Femur (tissue), 1 donor: ENCODE data around the gene ARMH3.
A peak's percentile ranks its signal among the peaks of the same experiment; 100 is the strongest.

ENCODE experiments used
- DNase-seq: peaks from one replicate; pipeline ENCODE4 v3.0.0-alpha.2; 2017

Gene ARMH3

DNA sequence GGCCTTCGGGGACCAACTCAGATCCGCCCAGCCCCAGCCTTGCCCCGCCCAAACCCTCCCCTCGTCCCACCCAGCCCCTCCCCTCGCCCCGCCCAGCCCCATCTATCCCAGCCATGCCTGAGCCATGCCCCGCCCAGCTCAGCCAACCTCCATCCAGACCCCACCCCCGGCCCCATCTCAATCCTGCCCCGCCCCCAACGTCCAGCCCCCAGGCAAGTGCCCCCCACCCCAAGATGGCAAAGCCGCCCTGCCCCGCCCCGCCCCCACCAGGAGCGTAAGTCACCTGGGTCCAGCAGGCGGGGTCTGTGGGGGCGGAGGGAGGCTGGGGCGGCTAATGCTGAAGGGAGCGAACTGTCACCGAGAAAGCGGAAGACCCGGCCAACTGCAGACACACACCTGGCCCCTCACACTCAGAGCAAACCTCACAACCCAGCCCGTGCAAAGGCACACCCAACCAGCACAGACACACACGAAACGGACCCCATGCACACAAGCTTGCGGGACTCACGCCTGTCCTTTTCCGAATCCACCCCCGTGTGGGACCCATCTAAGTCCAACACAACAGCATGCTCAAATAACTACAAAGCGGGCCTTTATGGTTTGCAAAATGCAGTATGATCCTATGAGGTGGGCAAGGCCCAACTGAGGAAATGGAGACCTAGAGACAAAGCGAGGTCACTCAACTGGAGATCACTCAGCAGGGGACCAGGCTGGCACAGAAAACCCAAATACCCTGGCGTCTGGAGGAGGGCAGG is 226.2 kb downstream of the ARMH3 start:
- peak; percentile 73 for DNase-seq

GRCh38 chr10:101828766-101829551 is 227.0 kb downstream of the ARMH3 start:
- DNase-seq = peak; percentile 29

DNA sequence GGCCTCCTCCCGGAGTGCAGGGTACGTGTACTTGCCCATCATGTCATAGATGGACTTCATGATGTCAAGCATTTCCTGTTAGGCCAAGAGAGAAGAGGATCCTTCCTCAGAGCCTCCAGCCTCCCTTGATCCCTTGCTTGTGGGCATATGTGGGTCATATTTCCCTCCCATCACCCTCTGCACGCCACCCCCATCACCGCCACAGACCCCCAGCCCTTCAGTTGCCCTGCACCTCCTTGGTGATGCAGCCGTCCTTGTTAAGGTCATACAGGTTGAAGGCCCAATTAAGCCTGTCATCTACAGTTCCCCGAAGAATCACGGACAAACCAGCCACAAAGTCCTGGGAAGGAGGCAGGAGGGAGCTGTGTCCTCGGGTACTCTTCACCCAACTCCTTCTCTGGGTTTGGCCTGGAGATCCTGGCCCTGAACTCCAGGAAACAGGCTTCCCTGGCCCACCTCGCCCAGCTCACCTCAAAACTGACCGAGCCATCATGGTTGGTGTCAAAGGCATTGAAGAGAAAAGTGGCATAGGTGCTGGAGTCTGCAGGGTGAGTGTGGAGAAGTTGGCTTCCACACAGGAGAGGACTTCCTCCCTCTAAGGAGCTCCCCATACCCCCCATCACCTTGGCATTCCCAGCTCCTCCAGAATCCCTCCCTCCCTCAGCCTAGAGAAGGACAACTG is 227.9 kb downstream of the ARMH3 start:
- DNase-seq = peak; percentile 15

GRCh38 chr10:101826852-101827434 is 229.0 kb downstream of the ARMH3 start:
- peak; percentile 9 for DNase-seq

DNA sequence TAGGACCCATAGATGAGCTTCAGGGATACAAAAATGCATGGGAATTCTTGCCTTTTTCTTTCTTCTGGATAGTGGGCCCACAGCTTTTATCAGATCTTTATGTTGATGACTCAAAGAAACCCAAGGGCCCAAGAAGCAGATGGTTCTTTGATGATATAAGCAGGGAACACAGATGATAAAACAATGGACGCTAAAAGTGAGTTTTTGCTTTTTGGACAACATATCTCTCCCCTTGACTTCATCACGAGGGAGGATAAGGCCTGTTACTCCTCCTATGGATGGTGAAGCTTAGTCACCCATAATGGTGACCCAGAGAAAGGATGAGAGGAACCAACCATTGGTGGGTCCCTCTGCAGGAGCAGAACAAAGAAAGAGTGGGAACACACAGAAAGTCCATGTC is 231.2 kb downstream of the ARMH3 start:
- DNase-seq = no peak

DNA sequence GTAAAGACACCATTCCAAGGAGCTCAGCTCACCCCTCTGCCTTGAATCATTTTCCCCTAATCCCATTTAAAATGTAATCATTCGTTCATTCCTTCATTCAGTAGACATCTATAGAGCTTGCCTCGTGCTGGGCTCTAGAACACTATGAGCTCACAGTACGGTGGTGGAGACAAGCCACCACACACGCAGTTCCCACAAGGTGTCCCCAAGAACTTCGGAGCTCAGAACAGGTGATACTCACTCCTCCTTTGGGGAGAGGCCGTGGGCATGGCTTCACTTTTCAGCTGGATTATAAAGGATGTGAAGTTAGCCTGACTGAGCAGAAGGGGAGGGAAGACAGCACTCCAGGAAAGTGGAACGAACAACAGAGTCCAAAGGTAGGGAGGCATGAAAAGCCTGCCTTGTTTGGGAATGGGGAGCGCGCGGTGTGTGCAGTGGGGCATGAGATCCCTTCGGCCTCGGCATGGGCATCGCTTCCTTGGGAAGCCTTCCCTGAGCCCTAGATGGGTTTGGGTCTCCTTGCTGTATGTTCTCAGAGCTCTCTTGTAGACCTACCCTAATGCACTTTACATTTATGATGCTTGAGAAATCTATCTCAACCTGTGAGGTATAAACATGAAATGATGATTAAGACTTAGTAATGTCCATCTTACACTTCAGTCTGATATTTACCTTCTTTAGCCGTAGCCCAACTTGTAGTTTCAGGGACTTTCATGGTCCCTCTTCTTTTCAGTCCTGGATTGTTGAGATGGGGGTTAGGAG is 236.9 kb downstream of the ARMH3 start:
- no peak for DNase-seq

DNA sequence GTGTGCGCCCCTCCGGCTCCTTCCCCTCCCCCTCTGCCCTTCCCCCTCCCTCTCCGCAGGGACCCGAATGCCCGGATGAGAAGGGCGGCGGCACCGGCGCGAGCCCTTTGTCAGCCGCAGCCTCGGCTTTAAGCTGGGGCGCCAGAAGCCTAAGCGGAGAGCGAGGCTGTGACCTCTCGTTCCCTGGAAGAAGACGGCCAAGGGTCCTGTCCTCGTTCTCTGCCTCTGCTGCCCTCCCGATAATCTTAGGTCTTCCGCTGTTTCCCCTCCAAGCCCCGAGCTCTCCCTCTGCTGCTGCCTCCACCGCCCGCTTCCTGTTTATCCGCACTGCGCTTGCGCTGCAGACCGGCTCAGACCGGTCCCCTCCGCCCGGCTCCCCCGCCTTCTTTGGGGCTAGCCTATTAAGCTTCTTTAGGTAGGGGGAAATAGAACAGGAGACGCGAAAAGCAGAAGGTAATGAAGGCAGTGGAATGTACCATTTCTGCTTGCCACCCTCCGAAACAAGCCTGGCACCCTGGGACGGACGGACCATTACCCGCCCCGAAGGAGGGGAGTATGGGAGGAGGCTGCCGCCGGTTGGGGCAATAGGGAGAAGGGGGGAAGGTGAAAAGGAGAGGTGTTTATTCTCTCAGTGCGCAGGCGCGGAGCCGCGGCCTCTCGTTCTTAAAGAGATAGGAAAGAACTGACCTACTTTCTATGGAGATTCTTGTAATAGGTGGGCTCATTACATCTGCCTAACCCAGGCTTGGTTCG is 237.7 kb downstream of the ARMH3 start, which contains the start of gene OGA:
TSS of gene OGA (minus strand) at position 326 of the 753 bp plus-strand sequence. CDS start 422 bp downstream, outside the sequence.
- DNase-seq = peak; percentile 99

DNA sequence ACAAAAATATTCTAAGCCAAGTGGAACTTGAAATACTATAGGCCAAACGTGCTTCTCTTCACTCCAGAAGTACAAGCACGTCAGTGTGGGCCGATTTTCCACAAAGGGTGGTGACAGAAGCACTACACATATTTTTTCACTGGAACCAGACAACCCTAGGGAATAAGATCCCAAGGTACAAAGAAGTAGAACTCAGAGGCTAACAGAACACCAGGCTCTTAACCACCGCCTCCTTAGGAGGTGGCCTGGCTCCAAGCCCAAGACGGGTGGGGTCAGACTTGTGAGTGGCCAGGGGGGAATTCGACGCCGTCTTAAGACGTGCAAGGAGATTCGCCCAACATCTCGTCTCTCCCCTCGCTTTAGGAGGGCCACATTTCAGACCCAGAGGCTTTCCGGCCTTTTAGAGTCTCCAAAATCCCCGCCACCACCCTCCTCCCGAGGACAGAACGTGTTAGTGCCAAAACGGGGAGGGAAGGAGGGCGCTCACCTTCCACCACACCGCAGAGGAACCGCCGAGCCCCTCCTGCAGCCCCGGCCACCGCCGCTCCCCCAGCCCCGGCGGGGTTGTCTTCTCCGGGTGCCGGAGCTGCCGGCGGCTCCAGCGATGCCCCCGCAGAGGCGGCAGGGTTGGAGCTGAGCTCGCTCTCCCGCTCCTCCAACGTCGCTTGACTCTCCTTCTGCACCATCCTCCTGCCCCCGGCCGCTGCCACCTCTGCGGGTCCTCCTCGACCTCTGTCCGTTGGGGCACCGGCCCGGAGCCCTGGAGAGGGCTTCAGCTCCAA is 238.4 kb downstream of the ARMH3 start:
- DNase-seq = peak; percentile 93

GRCh38 chr10:101816913-101817336 is 239.0 kb downstream of the ARMH3 start:
- no peak for DNase-seq

GRCh38 chr10:101816376-101816775 is 239.6 kb downstream of the ARMH3 start:
- DNase-seq = no peak

DNA sequence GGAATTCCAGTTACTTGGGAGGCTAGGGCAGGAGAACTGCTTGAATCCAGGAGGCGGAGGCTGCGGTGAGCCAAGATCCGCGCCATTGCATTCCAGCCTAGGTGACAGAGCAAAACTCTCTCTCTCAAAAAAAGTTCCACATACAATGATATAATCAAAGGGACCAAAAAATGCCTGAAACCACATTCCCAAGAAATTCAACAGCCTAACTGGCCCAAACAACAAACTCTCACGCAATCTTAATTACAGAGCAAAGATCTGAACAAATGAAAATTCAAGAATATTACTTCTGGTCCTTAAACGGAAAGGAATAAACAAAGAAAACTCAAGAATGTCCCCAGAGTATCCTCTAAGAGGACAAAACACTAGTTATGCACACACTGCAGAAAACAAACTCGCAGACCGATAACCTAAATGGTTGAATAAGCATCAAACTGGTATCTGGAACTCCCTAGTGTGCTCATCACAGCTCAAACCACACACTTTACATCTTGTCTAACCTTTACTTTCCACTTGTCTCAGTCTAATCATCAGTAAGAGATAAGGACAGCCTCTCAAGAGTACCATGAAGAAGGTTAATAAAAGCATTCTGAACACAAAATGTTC is 241.4 kb downstream of the ARMH3 start:
- no peak for DNase-seq

DNA sequence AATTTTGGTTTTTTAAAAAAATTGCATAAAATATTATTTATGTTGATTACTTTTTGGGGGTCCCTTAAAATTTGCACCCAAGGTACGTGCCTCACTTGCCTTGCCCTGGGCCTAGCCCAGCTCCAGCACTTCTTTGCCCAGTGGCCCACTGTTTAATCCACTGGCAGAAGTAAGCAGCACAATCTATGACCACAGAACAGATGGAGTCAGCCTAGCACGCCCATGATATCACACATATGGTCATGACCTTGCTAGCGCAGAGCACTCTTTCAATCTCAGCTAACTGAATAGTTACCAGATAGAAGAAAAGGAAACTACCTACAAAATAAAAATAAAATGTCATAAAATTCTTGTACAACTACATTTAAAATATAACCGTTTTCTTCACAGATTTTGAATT is 243.4 kb downstream of the ARMH3 start:
- DNase-seq = no peak

GRCh38 chr10:101807158-101807557 is 248.8 kb downstream of the ARMH3 start:
- no peak for DNase-seq

- DNase-seq = no peak
Measured at GRCh38 chr10:101803511-101803910, 252.5 kb downstream of the ARMH3 start.

GRCh38 chr10:101797403-101798059 is 258.4 kb downstream of the ARMH3 start:
- DNase-seq = no peak
